Spinal cord (tissue), 10 donors: ENCODE results near the gene BBX. TPM values are rescaled to one million over a fixed set of nuclear protein-coding genes. Genes with fewer than 3 reads are reported as not detected.

Experiments used
- DNase-seq, 6 donors: peaks; one replicate each; pipeline versions ENCODE4 v3.0.0 to v3.0.0-alpha.2; 2013 to 2015; ENCODE audit warnings: low spot score in 6 of 6, low read depth in 4 of 6
- H3K27ac ChIP-seq: one replicate; pipeline ENCODE4 v1.5.1; 2013; ENCODE audit warnings: low read depth, low read length, control low read depth
- H3K27me3 ChIP-seq: one replicate; pipeline ENCODE4 v1.6.1; 2013; ENCODE audit warnings: low read length; ENCODE audit not compliant: control insufficient read depth, insufficient read depth
- H3K36me3 ChIP-seq: one replicate; pipeline ENCODE4 v1.6.1; 2013; ENCODE audit warnings: low read length; ENCODE audit not compliant: control insufficient read depth, insufficient read depth
- H3K4me1 ChIP-seq: one replicate; pipeline ENCODE4 v1.6.1; 2013; ENCODE audit warnings: low read length; ENCODE audit not compliant: control insufficient read depth, insufficient read depth
- H3K4me3 ChIP-seq: one replicate; pipeline ENCODE4 v1.5.1; 2013; ENCODE audit warnings: low read depth, low read length, control low read depth
- H3K9me3 ChIP-seq: one replicate; pipeline ENCODE4 v1.6.1; 2013; ENCODE audit warnings: low read length; ENCODE audit not compliant: control insufficient read depth, insufficient read depth
- WGBS: methylation state at CpG from one replicate; pipeline ENCODE4 v1.1.5; 2013; ENCODE audit warnings: missing lambda C conversion rate; ENCODE audit not compliant: insufficient coverage; 5-methylcytosine and 5-hydroxymethylcytosine counted together
- polyA plus RNA-seq, 2 donors: library from polyadenylated mRNA; unstranded; fragments of 120-200 nt; gene quantifications; one replicate each; pipeline ENCODE4 v1.2.1, GENCODE V29; 2013; ENCODE audit not compliant: insufficient read length in 2 of 2
- total RNA-seq, 2 donors: library from RNA; depleted of rRNA in 1 of 2; stranded (reverse); fragments of 120-200 nt in 1 of 2; fragments of >200 nt in 1 of 2; gene quantifications; one replicate each; pipeline versions ENCODE4 v1.2.3 to v1.2.4, GENCODE V29; 2013 to 2014
- donor health status: healthy.

BBX gene
- total and polyA plus RNA-seq, 4 donors = 20.6 to 72.0 (median 49.1) TPM

- Histone ChIP-seq H3K4me1 (no peaks in the 10 kb centered on the region), H3K27ac (no peak overlapping the region)
- peak in 3 of 6 donors; percentile 39 to 88 (median 78) for DNase-seq
Observed at GRCh38 chr3:107660306-107660976, 137.7 kb downstream of the BBX start.

GRCh38 chr3:107661447-107662123 is 138.8 kb downstream of the BBX start:
- H3K4me1 ChIP-seq = no peaks in the 10 kb centered on the region
- no peaks in the 10 kb centered on the region for H3K36me3 ChIP-seq
- no peaks in the 10 kb centered on the region for H3K27me3 ChIP-seq
- H3K4me3 ChIP-seq = no peak overlapping the region
- no peaks in the 10 kb centered on the region for H3K9me3 ChIP-seq
- WGBS = 38% methylated on average over 1 of the region's 3 CpGs
- H3K27ac ChIP-seq = no peak overlapping the region
- no peak for DNase-seq

More at GRCh38 chr3:107660306-107660976, 137.7 kb downstream of the BBX start:
- no CpG with 5 or more reads among the region's 3 CpGs for WGBS
- Histone ChIP-seq H3K27me3 (no peaks in the 10 kb centered on the region), H3K9me3 (no peaks in the 10 kb centered on the region), H3K4me3 (no peak overlapping the region), H3K36me3 (no peaks in the 10 kb centered on the region)

- Histone ChIP-seq H3K36me3 (no peaks in the 10 kb centered on the region), H3K4me1 (no peaks in the 10 kb centered on the region), H3K27me3 (no peaks in the 10 kb centered on the region), H3K4me3 (no peak overlapping the region), H3K27ac (no peak overlapping the region), H3K9me3 (no peaks in the 10 kb centered on the region)
- peak in 1 of 6 donors; percentile 61 for DNase-seq
- WGBS = no CpG with 5 or more reads among the region's 4 CpGs
Observed at GRCh38 chr3:107662124-107662507, 139.4 kb downstream of the BBX start.

- no CpG with 5 or more reads among the region's 7 CpGs for WGBS
Observed at GRCh38 chr3:107662586-107662985, 139.8 kb downstream of the BBX start.

GRCh38 chr3:107663266-107663665 is 140.5 kb downstream of the BBX start:
- H3K27ac ChIP-seq = no peak overlapping the region
- no peaks in the 10 kb centered on the region for H3K4me1 ChIP-seq
- WGBS = no CpG with 5 or more reads among the region's 2 CpGs
- H3K36me3 ChIP-seq = no peaks in the 10 kb centered on the region
- no peaks in the 10 kb centered on the region for H3K9me3 ChIP-seq
- H3K4me3 ChIP-seq = no peak overlapping the region
- DNase-seq = no peak
- H3K27me3 ChIP-seq = no peaks in the 10 kb centered on the region

More at GRCh38 chr3:107662586-107662985, 139.8 kb downstream of the BBX start:
- no peak for DNase-seq
- H3K36me3 ChIP-seq = no peaks in the 10 kb centered on the region
- H3K9me3 ChIP-seq = no peaks in the 10 kb centered on the region
- H3K27ac ChIP-seq = no peak overlapping the region
- no peaks in the 10 kb centered on the region for H3K4me1 ChIP-seq
- no peak overlapping the region for H3K4me3 ChIP-seq
- no peaks in the 10 kb centered on the region for H3K27me3 ChIP-seq

GRCh38 chr3:107664614-107665013 is 141.9 kb downstream of the BBX start:
- H3K4me1 ChIP-seq = no peaks in the 10 kb centered on the region
- H3K27ac ChIP-seq = no peak overlapping the region
- H3K4me3 ChIP-seq = no peak overlapping the region
- no peaks in the 10 kb centered on the region for H3K27me3 ChIP-seq
- H3K36me3 ChIP-seq = no peaks in the 10 kb centered on the region
- WGBS = no CpG with 5 or more reads among the region's 2 CpGs
- peak in 1 of 6 donors; percentile 59 for DNase-seq
- H3K9me3 ChIP-seq = no peaks in the 10 kb centered on the region

- Histone ChIP-seq H3K9me3 (no peaks in the 10 kb centered on the region), H3K36me3 (no peaks in the 10 kb centered on the region), H3K27me3 (no peaks in the 10 kb centered on the region), H3K27ac (no peak overlapping the region), H3K4me3 (no peak overlapping the region), H3K4me1 (no peaks in the 10 kb centered on the region)
- no peak for DNase-seq
- WGBS = no CpG with 5 or more reads among the region's 4 CpGs
Observed at GRCh38 chr3:107665351-107665750, 142.6 kb downstream of the BBX start.

- no peaks in the 10 kb centered on the region for H3K36me3 ChIP-seq
- no CpG with 5 or more reads among the region's 2 CpGs for WGBS
- H3K4me3 ChIP-seq = no peak overlapping the region
- H3K27me3 ChIP-seq = no peaks in the 10 kb centered on the region
- H3K4me1 ChIP-seq = no peaks in the 10 kb centered on the region
- DNase-seq = no peak
- no peak overlapping the region for H3K27ac ChIP-seq
- no peaks in the 10 kb centered on the region for H3K9me3 ChIP-seq
Observed at GRCh38 chr3:107666853-107667252, 144.1 kb downstream of the BBX start.

- no peak overlapping the region for H3K27ac ChIP-seq
- WGBS = no CpG with 5 or more reads among the region's 5 CpGs
Observed at GRCh38 chr3:107668416-107668815, 145.7 kb downstream of the BBX start.

GRCh38 chr3:107668963-107669362 is 146.2 kb downstream of the BBX start:
- Histone ChIP-seq H3K4me3 (no peak overlapping the region), H3K27me3 (no peaks in the 10 kb centered on the region), H3K36me3 (no peaks in the 10 kb centered on the region), H3K4me1 (no peaks in the 10 kb centered on the region), H3K27ac (no peak overlapping the region), H3K9me3 (no peaks in the 10 kb centered on the region)
- 55% methylated on average over 1 of the region's 3 CpGs for WGBS
- DNase-seq = no peak

More at GRCh38 chr3:107668416-107668815, 145.7 kb downstream of the BBX start:
- H3K36me3 ChIP-seq = no peaks in the 10 kb centered on the region
- no peaks in the 10 kb centered on the region for H3K4me1 ChIP-seq
- no peaks in the 10 kb centered on the region for H3K9me3 ChIP-seq
- H3K27me3 ChIP-seq = no peaks in the 10 kb centered on the region
- DNase-seq = peak in 1 of 6 donors; percentile 25
- no peak overlapping the region for H3K4me3 ChIP-seq
